Amniotic epithelial cell (primary cell): ENCODE measurements around the gene ZNF746.
"Not testable (repeated sequence)": the region's sequence is repeated elsewhere in the genome, so short reads cannot be mapped to it uniquely, and the experiment has no call there.

ENCODE experiments used
- DNase-seq: peaks from one replicate; pipeline ENCODE4 v3.0.0-alpha.2; 2010; ENCODE audit warnings: low read depth

Gene ZNF746

DNA sequence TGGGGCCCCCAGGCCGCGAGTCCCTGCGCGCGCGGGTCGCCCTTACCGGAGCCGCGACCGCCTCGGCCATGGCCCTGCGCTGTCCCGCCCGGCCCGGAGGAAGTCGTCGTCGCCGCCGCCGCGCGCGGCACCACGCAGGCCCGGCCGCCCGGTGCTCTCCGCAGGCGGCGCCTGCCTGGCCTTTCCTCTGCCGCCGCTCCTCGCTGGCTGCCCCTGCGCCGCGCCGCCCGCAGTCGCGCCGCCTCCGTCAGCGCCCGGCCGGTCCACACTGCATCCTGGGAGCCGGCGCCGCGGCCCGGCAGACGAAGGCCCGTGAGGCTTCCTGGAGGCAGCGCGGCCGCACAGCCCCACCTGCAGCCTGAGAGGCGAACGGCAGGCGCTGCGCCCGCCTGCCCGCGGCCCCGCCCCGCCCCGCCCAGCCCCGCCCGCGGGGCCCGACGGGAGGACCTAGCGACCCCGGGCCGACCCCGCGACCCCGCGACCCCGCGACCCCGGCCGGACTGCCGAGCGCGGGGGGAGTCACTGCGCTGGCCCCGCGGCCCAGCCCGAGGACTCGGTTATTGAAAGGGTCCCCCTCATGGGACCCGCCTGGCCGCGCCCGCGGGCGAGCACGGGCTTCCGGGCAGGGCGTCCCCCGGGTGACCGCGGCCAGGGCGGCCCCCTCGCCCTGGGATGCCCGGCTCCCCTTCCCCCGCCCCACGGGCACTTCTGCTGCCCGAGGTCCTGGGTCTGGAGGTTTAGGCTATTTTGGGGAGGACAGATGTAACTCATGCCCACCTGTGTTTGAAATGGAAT, at the start of gene ZNF746:
Gene ZNF746, minus strand, starts transcription at position 343 of the 795 bp plus-strand sequence. Its CDS starts 273 bp downstream, at position 70.
- DNase-seq, result peak; percentile 68

DNA sequence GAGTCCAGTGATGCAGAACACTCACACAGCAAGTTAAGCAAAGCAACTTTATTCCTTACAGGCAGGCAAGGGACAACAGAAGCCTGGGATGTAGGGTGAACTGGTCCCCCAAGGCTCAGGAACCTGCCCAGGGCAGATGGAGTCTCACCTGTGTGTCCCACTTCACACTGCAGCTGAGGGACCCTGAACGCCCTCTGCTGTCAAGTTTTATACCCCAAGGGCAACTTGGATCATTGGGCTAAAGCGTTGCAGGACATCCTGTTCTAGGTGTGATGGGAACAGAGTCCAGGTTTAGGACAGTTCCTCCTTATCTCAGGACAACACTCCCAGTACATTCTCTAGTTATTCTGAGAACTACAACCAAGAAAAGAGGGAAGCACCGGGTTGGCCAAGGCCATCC, 49.5 kb upstream of the ZNF746 start:
- DNase-seq, result no peak

DNA sequence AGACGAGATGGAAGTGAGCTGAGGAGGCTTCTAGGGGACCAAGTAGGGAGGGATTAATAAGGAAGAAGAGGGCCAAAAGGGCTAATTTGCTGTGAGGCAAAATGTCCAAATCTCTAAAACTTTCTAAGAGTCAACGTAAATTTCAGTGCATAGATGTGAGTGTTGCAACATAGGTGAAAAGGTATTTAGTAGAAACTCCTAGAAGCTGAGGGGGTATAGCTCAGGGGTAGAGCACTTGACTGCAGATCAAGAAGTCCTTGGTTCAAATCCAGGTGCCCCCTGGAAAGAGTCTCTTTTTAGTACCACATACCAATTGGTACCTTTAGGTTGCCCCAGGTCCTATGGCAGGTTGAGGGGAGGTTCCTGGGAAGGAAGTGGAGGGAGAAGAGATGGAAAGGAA, 48.7 kb upstream of the ZNF746 start:
- DNase-seq, result no peak

DNA sequence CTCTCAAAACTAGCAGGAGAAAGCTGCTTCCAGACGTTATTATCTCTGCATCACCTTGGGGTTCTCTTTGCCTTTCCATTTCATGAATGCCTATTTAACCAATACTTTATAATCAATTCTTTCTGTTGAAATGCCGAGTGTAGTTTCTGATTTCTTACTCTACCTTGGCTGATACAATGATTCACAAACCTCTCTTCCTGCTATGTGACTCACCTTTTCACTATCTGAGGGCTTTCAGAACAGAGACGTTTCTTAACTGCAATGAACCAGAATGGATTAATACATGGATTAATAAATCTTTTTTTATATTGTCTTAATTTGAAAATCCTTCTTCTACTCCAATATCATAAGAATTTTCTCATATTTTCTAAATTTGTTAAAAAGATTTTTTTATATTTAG, 46.4 kb upstream of the ZNF746 start:
- DNase-seq, result no peak

DNA sequence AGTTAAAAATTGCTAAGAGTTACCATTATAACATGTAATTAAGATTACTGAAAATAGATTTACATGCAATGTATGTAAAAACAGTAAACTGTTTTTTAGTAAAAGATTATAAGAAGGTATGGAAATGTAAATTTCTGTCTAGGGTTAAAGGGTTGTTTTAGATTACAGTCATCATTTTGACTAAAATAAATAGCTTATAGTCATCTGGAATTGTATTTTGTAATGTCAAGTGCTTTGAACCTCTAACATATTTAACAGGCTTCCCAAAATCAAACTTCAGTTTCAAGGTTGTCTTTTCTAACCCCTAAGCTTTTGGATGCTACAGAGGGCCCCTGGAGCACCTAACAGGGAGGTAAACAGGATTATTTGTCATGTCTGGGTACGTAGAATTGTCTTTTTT, 35.0 kb upstream of the ZNF746 start:
- DNase-seq, result no peak

DNA sequence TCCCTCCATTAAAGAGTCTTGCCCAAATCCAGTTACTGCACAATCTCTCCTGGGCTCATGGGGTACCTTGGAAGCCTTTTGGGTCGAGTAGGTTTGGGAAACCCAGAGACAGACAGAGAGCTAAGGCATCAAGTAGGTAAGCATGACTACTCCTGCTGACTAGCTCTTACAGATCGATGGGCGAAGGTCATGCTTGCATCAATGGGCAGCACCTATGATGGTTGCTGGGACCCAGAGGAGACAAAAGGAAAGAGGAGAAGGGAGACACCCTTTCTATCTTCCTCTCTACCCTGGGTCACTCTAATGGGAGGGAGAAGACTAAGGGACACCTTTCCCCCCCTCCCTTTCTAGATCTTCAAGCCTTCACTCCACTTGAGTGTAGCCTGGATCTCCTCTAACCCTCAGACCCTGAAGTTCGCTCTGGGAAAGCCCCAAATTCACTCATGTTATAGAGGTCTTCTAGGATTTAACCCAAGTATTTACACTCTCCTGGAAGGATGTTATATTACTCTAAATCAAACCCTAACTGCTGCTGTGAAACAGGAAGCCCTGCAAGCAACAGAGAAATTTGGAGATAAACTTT, 31.6 kb upstream of the ZNF746 start:
- DNase-seq, result peak; percentile 35

DNA sequence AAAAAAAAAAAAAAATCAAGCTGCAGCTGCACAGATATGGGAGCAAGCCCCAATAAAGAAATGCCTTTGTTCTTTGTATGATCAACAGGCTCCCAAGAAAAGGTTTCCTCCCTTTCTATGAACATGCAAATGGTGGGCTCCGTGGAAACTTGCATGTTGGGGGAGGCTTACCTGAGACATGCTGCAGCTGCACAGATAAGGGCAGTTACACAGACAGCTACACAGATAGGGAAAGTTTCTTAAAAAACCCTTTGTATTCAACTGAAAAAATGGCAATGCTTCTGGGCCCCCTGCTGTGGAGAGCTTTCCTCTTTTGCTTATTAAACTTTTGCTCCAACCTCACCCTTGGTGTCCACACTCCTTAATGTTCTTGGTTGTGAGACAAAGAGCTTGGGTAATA, 29.8 kb upstream of the ZNF746 start:
- DNase-seq, result no peak

DNA sequence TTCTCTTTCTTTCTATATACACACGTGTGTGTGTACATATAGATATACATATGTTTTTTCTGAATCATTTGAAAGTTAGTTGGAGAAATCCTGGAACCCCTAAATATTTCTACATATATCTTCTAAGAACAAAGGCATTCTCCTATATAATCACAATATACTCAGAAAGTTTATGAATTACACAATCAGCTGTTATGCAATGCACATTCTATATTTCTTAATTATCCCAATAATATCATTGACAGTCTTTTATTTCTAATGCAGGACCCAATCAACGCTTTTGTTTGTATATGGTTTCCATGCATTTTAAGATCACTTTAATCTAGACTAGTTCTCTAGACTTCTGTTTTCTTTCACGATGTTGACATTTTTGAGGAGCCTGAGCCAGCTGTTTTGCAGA, 27.7 kb upstream of the ZNF746 start:
- no peak for DNase-seq

DNA sequence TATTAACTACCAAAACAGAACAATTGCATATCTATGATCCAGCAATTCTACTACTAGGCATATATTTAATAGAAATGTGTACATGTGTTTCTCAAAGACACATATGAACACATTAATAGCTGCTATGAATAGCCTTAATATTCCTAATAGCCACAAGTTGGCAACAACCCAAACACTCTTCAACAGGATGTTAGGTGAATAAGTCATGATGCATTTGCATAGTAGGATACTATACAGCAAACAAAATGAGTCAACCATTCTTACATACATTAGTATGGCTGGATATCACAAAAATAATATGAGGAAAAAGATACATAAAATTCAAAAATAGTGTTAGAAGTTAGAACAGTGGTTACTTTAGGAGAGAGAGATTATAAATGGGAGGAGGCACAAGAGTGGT, 26.8 kb upstream of the ZNF746 start:
- no peak for DNase-seq

DNA sequence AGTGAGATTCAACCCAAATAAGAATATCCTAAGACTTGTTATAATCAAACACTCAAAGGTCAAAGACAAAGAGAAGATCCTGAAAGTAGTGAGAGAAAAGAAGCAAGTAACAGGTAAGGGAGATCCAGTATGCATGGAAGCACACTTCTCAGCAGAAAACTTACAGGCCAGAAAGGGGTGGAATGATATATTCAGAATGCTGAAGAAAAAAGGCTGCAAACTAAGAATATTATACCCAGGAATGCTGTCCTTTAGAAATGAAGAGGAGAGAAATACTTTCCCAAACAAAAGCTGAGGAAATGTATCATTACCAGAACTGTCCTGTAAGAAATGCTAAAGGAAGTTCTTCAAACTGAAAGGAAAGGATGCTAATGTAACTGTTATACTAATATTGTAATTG, 12.6 kb upstream of the ZNF746 start:
- no peak for DNase-seq

DNA sequence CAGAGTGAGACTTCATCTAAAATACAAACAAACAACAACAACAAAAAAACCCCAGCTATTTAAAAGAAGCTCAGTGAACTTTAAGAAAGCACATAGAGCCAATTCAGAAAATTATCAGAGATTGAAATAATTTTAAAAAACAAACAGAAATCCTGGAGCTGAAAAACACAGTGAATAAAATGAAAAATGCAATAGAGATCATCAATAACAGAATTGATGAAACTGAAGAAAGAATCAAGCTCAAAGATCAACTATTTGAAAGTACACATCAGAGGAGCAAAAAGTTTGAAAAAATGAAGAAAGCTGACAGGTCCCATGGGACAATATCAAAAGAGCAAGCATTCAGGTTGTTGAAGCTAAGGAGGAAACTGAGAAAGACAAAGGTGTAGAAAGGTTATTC, 12.2 kb upstream of the ZNF746 start:
- no peak for DNase-seq

DNA sequence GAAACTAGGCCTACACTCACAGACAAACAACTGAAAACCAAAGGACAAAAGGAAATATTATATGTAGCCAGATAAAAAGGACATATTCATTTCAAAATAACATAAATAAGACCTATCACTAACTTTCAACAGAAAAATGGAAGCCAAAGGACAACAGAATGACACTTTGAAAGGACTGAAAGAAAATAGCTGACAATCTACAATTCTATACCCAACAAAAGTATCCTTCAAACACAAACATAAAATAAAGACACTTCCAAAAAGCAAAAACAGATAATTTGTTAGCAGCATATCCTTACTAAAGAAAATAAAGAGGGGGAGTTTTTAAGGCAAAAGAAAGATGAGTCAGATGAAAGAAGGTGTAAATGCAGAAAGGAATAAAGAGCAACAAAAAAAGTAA, 7.9 kb upstream of the ZNF746 start:
- no peak for DNase-seq

DNA sequence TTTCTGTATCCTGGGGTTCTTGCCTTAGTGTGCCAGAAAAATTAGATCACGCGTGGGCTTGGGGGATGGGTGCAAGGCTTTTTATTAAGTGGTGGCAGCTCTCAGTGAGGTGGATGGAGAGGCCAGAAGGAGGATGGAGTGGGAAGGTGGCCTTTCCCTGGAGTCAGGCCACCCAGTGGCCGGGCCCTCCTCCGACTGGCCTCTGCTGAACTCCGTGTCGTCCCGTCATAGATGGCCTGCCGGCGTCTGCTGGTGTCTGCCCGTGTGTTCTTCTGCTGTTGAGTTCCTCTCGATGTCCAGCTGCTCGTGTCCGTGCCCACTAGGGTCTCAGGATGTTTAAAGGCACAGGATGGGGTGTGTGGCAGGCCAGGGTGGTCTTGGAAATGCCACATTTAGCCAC, 4.0 kb upstream of the ZNF746 start:
- no peak for DNase-seq

DNA sequence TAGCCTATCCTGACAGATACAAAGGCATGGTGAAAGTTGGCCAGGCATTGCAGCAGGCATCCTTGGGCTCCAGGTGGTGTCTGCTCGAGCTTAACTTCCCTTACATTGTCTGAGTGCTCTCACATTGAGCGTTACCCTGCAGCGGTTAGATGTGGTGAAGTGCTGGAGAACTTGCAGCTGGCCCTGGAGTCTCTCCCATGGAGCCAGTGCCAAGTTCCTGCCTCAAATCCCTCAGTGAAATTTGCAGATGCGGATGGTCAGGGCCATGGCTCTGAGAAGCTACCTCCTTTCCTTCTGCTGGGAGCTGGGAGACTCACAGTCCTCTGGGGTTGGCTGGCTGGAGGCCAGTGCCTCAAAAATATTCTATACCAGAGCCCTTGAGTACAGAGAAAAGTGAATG, 3.3 kb upstream of the ZNF746 start:
- no peak for DNase-seq

DNA sequence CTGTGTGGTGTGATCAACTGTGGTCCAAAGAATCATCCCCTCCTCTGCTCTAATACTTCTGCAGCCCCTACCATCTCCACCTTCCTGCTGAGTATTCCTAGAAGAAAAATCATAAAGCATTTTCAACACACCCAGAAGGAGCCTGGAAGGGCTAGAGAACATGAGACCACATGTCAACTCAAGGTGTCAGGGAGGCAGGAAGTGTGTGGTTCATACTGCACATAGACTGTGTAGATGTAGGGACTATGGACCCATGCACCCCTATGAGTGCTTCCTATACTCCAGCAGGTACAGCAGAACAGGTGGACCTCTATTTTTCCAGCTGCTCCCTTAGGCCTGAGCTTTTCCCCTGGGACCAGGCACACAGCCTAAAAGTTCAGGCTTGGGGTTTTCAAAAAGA, 2.6 kb upstream of the ZNF746 start:
- DNase-seq, result no peak

DNA sequence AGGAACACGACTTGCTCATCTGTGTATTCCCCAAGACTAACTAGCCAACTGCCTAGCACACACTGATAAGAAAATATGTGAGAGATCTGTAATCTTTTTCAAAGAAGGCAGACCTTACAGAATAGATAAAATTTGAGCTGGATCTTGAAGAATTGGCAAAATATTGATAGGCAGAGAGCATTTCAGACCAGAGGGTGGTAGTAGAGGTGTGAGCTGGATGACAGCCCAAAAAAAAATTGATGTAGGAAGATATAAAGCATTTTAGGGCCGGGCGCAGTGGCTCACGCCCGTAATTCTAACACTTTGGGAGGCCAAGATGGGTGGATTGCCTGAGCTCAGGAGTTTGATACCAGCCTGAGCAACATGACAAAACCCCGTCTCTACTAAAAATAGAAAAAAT, 1.2 kb upstream of the ZNF746 start:
- DNase-seq, result no peak

DNA sequence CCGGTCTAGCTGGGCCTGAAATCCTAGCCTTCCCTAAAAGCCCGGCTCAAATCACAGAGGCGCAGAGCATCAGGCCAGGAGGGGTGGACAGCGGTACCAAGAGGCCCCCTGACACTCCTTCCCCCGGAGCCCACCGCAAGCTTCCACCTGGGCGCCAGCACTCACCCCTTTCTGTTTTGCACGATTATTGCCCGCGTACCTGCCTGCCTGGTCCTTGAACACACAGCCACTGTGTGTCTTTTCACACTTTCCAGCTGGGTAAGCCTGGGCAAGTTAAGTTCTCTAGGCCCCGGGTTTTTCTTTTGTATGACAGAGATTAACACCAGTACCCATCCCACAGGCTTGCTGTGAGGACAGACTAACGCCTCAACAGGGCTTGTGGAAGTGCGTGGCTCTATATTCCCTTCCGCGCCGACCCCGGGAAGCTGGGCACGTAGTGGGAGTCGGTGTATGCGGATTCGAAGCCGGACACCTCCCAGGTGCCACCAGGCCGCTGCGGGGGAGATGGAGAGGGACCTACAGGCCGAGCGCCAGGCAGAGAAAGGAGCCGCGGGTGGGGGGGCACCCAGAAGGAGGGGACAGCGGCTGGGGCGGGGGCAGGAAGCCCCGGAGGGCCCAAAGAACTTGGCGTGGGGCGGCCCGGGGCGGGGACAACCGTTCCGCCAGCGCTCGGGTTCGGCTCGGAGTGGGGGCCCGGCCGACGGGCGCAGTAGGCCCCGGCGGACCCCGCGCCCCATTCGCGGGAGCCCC, 792 bp downstream of the ZNF746 start:
- DNase-seq, result peak; percentile 18

DNA sequence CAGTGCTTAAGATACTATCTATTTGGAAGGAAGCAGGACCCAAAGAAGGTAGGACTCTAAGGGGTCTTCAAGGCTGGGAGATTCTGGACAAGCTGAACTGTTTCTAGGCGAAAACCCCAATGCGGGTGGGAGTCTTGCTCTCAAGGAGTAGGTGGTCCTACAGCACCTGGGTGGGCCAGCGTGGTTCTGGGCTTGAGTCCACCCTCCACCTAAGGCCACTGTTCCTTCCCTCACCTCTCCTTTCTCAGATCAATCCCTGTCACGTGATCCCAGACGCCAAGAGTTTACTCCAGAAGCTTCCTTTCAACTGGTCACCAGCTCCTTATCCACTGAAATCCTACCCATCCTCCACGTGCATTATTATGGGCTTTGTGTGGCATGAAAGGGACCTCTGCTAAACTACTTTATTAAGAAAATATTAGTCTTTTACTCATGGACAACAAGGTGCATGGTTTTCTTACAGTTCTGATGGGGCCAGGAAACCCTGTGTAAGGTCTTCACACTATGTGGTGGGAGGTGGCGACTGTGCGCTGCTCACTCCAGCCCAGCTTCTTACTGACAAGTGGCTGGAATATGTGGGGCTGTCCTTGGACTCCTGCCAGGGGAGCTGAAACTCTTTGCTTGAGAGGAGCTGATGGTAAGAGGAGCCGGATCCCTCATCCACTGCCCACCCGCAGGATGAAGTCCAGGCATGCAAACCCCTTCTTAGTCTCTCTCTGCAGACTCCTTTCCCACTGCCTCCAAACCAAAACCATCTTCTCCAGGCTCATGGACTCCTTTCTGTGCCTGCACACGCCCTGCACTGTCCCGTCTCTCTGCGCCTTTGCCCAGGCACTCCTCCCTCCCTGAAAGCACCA, 1.6 kb downstream of the ZNF746 start:
- DNase-seq, result peak; percentile 82

DNA sequence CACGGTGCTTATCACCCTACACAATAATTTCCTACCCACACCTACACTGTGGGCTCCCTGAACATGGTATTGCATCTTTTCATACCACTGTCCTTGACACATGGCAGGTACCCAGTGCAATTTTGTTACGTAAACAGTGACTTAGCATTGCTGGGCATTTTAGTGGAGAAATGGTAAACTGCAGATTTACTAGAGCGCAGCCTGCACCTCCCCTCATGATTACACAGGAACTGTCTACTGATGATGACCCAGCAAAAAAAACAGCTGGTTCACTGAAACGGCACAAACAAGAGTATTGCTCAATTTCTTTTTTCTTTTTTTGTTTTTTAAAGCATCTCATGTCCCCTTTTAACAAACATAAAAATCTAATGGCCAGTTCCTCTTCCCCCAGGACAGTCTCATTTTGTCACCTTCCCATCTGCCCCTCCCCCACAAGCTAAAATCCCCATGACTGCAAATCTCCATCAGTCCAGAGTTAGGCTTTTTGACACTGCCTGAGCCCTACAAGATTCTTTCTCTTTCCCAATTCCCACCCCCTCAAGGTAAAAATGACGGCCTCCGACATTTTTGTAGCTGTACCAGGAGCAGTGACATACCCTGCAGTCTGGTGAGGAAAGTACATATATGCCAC, 2.8 kb downstream of the ZNF746 start:
- peak; percentile 80 for DNase-seq

DNA sequence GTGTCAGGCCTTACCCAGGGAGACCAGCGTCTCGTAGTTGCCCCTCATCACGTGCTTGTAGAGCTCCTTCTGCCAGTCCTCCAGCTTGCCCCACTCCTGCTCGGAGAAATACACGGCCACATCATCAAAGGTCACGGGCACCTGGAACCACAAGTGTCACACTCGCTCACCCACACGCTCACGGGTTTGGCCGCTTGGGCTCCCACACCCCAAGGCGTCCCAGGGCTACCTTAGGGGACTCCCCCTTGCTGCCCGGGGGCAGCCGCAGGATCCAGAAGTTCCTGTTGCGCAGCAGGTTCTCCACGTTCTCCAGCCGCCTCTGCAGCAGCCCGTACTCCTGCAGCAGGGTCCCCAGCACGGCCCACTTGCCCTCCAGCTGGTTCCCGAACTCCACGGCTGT, 3.6 kb downstream of the ZNF746 start:
- not testable (repeated sequence) for DNase-seq

DNA sequence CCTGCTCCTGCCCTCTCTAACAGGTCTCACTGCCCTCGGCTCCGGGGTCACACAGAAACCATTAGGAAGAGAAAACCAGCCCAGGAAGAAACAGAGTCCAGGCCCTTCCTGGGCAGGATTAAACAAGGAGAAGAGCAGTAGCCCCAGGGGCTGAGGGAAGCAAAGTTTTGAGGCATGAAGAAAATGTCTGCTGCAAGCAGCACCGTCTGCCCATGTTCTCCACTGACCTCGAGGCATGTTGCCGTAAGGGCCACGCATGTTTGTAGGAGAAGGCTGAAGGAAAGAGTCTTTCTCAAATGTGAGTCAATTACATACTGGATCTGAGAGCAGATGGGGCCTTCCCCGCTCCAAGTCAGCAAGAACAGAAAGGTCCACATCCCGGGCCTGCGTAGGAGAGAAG, 4.2 kb downstream of the ZNF746 start:
- DNase-seq, result no peak
